GM10847 (cell line): ENCODE data around the gene SELENOW.

ENCODE experiments used
- POLR2A ChIP-seq: IDR thresholded peaks from 2 replicates; pipeline ENCODE4 v1.6.1; 2011; ENCODE audit not compliant: insufficient read length; ENCODE audit errors: extremely low read depth

Gene SELENOW

GRCh38 chr19:47778049-47778953, at the start of gene SELENOW:
SELENOW (plus strand) TSS chr19:47778703; CDS start chr19:47778786, 83 bp downstream.
- TF ChIP-seq POLR2A: peak; percentile 95

- no peak for TF ChIP-seq POLR2A
These were observed 49.1 kb upstream of the SELENOW start for GRCh38 chr19:47729468-47729798.

- TF ChIP-seq POLR2A: no peak
These were observed 48.5 kb upstream of the SELENOW start for GRCh38 chr19:47729799-47730520.

- TF ChIP-seq POLR2A: no peak
These were observed 48.0 kb upstream of the SELENOW start for GRCh38 chr19:47730521-47730889.

- TF ChIP-seq POLR2A: no peak
These were observed 47.6 kb upstream of the SELENOW start for GRCh38 chr19:47730910-47731309.

GRCh38 chr19:47735131-47735530, 43.4 kb upstream of the SELENOW start:
- no peak for TF ChIP-seq POLR2A

GRCh38 chr19:47740866-47741519, 37.5 kb upstream of the SELENOW start:
- no peak for TF ChIP-seq POLR2A

- TF ChIP-seq POLR2A: no peak
These were observed 36.9 kb upstream of the SELENOW start for GRCh38 chr19:47741544-47742140.

GRCh38 chr19:47742634-47743033, 35.9 kb upstream of the SELENOW start:
- no peak for TF ChIP-seq POLR2A

GRCh38 chr19:47745010-47745901, 33.2 kb upstream of the SELENOW start, which contains the start of gene NOP53:
NOP53 (plus strand) TSS chr19:47745546; CDS start chr19:47745560, 14 bp downstream.
- TF ChIP-seq POLR2A: peak; percentile 89

GRCh38 chr19:47749326-47749725, 29.2 kb upstream of the SELENOW start:
- TF ChIP-seq POLR2A: no peak

- no peak for TF ChIP-seq POLR2A
These were observed 27.8 kb upstream of the SELENOW start for GRCh38 chr19:47750752-47751151.

GRCh38 chr19:47752440-47753211, 25.9 kb upstream of the SELENOW start:
- TF ChIP-seq POLR2A: no peak

- TF ChIP-seq POLR2A: no peak
These were observed 24.1 kb upstream of the SELENOW start for GRCh38 chr19:47754206-47755064.
